Left ventricle myocardium superior (tissue), 1 donor: ENCODE data around the gene OXA1L. TPM values are rescaled to one million over a fixed set of nuclear protein-coding genes. Genes with fewer than 3 reads are reported as not detected.
"Not testable (repeated sequence)": the region's sequence is repeated elsewhere in the genome, so short reads cannot be mapped to it uniquely, and the experiment has no call there.

Experiments
- ATAC-seq: fragments of 200-7000 bp; cut with Tn5 transposase; one replicate; pipeline ENCODE4 v1.9.1; 2020; ENCODE audit warnings: mild to moderate bottlenecking, moderate library complexity
- DNase-seq: peaks from one replicate; pipeline ENCODE4 v3.0.0-alpha.2; 2020
- intact Hi-C: fragments of 100-400 bp; cut with micrococcal nuclease; formaldehyde crosslinking; loops from one replicate; pipeline ENCODE4 v1.11.0; 2022
- long read RNA-seq: library from polyadenylated mRNA; unstranded; transcript quantifications from one replicate; pipeline ENCODE4 v2.0.0, GENCODE V29; 2021
- total RNA-seq: library from RNA; stranded (reverse); fragmentation: NEBNext Ultra II Directional; extraction: Animal tissue kit (Norgen Biotek cat#: 25700); gene quantifications from one replicate; pipeline ENCODE4 v1.2.1, GENCODE V29; 2021
- donor health status: DM: no; HTN: yes; CAD: no; lungs with severe emphysema.

OXA1L gene
- total RNA-seq, result 184 TPM
- long read RNA-seq, transcript OXA1L-201 (10 exons, 1,719 nt), result major isoform, 266 of 309 reads
- long read RNA-seq, partial matches to known transcripts, result 31 of 309 reads
- long read RNA-seq, other reads (novel, unspliced or antisense), result 12 of 309 reads

- DNase-seq (peak; percentile 96), ATAC-seq (peak; percentile 95)
- intact Hi-C loops, result no loop called here
These were observed at the start of gene OXA1L for GRCh38 chr14:22766457-22767322. OXA1L (plus strand) TSS chr14:22766688; CDS start chr14:22766702, 14 bp downstream.

GRCh38 chr14:22718091-22718490, 48.4 kb upstream of the OXA1L start:
- ATAC-seq (no peak), DNase-seq (no peak)
- intact Hi-C loops, result no loop called here

GRCh38 chr14:22721213-22721612, 45.3 kb upstream of the OXA1L start:
- ATAC-seq, result no peak
- DNase-seq, result no peak
- intact Hi-C loops, result no loop called here

GRCh38 chr14:22723815-22724214, 42.7 kb upstream of the OXA1L start:
- DNase-seq, result no peak
- intact Hi-C loops, result no loop called here
- no peak for ATAC-seq

- ATAC-seq, DNase-seq, intact Hi-C loops: not testable (repeated sequence)
These were observed 41.6 kb upstream of the OXA1L start for GRCh38 chr14:22724847-22725246.

- DNase-seq, ATAC-seq, intact Hi-C loops: not testable (repeated sequence)
These were observed 41.1 kb upstream of the OXA1L start for GRCh38 chr14:22725374-22725773.

GRCh38 chr14:22726012-22726411, 40.5 kb upstream of the OXA1L start:
- no peak for DNase-seq
- no peak for ATAC-seq
- intact Hi-C loops, result no loop called here

- intact Hi-C loops, ATAC-seq, DNase-seq: not testable (repeated sequence)
These were observed 34.4 kb upstream of the OXA1L start for GRCh38 chr14:22732062-22732461.

GRCh38 chr14:22733829-22734228, 32.7 kb upstream of the OXA1L start:
- DNase-seq (no peak), ATAC-seq (no peak)
- intact Hi-C loops, result no loop called here

- no peak for DNase-seq
- intact Hi-C loops, result no loop called here
- no peak for ATAC-seq
These were observed 31.4 kb upstream of the OXA1L start for GRCh38 chr14:22735096-22735495.

GRCh38 chr14:22736384-22736783, 30.1 kb upstream of the OXA1L start:
- ATAC-seq, intact Hi-C loops, DNase-seq: not testable (repeated sequence)

GRCh38 chr14:22737052-22737451, 29.4 kb upstream of the OXA1L start:
- ATAC-seq (no peak), DNase-seq (no peak)
- intact Hi-C loops, result no loop called here

GRCh38 chr14:22739423-22739822, 27.1 kb upstream of the OXA1L start:
- no peak for DNase-seq
- ATAC-seq, result no peak
- intact Hi-C loops, result no loop called here

- ATAC-seq (no peak), DNase-seq (no peak)
- intact Hi-C loops, result no loop called here
These were observed 26.5 kb upstream of the OXA1L start for GRCh38 chr14:22740020-22740419.

- ATAC-seq, result no peak
- no peak for DNase-seq
- intact Hi-C loops, result no loop called here
These were observed 18.7 kb upstream of the OXA1L start for GRCh38 chr14:22747769-22748168.

- no peak for ATAC-seq
- no peak for DNase-seq
- intact Hi-C loops, result no loop called here
These were observed 18.3 kb upstream of the OXA1L start for GRCh38 chr14:22748206-22748605.

GRCh38 chr14:22748631-22749068, 17.8 kb upstream of the OXA1L start:
- no peak for DNase-seq
- intact Hi-C loops, result no loop called here
- ATAC-seq, result no peak

GRCh38 chr14:22752422-22752821, 14.1 kb upstream of the OXA1L start:
- ATAC-seq, result no peak
- intact Hi-C loops, result no loop called here
- DNase-seq, result no peak

GRCh38 chr14:22753586-22753985, 12.9 kb upstream of the OXA1L start:
- intact Hi-C loops, result no loop called here
- ATAC-seq, result no peak

GRCh38 chr14:22757972-22758650, 8.4 kb upstream of the OXA1L start:
- ATAC-seq, intact Hi-C loops, DNase-seq: not testable (repeated sequence)

More at GRCh38 chr14:22753586-22753985, 12.9 kb upstream of the OXA1L start:
- no peak for DNase-seq
